Upper lobe of right lung (tissue), 1 donor: ENCODE data around the gene TUB. TPM values are rescaled to one million over a fixed set of nuclear protein-coding genes. Genes with fewer than 3 reads are reported as not detected.

Experiments used
- ATAC-seq: fragments of 200-7000 bp; cut with Tn5 transposase; one replicate; pipeline ENCODE4 v1.9.1; 2020; ENCODE audit warnings: mild to moderate bottlenecking, moderate library complexity
- DNase-seq: peaks from one replicate; pipeline ENCODE4 v3.0.0-alpha.2; 2020
- H3K27ac ChIP-seq: fragments of 200-600 bp; one replicate; pipeline ENCODE4 v1.8.0; 2022
- H3K27me3 ChIP-seq: fragments of 200-600 bp; one replicate; pipeline ENCODE4 v1.8.0; 2022; ENCODE audit warnings: mild to moderate bottlenecking
- H3K36me3 ChIP-seq: fragments of 200-600 bp; one replicate; pipeline ENCODE4 v1.8.0; 2022
- H3K4me1 ChIP-seq: fragments of 200-600 bp; one replicate; pipeline ENCODE4 v1.8.0; 2022
- H3K4me3 ChIP-seq: fragments of 200-600 bp; one replicate; pipeline ENCODE4 v1.8.0; 2022; ENCODE audit warnings: mild to moderate bottlenecking
- H3K9me3 ChIP-seq: fragments of 200-600 bp; one replicate; pipeline ENCODE4 v1.8.0; 2022
- intact Hi-C: fragments of 100-400 bp; cut with DNase I; formaldehyde crosslinking; loops from one replicate; pipeline ENCODE4 v1.11.0; 2022
- total RNA-seq: library from RNA; stranded (reverse); fragmentation: NEBNext Ultra II Directional; extraction: Animal tissue kit (Norgen Biotek cat#: 25700); gene quantifications from one replicate; pipeline ENCODE4 v1.2.1, GENCODE V29; 2021
- TF ChIP-seq, protein P1 (sequence below): fragments of 200-600 bp; IDR thresholded peaks from one replicate; pipeline ENCODE4 v1.8.0; 2022; ENCODE audit warnings: antibody characterized with exemption
- donor health status: DM: no; HTN: yes; CAD: no; lungs with severe emphysema.

The TUB gene
- total RNA-seq, 1 donor from 2014 or later: 3.6 TPM

DNA sequence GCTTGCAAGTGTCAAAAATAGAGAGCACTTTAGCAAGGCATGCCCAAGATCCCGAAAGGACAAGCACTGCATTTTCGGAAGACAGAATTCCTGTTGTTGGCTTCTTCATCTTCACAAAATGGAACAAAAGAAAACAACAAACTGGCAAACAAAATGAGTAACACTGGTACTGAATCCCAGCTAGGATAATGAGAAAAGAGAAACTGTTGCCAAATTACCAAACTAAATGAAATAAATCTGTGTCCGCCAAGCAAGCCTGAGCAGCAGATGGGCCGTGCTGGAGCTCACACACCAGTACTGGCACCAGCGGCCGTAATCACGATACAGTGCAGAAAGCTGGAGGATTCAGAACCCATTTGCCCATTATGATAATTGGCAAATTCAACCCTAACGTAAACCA is 30.6 kb downstream of the TUB start:
- Histone ChIP-seq H3K4me1 (peaks cover 3% of the 10 kb centered on the region), H3K27me3 (no peaks in the 10 kb centered on the region), H3K9me3 (no peaks in the 10 kb centered on the region), H3K27ac (no peak overlapping the region), H3K36me3 (no peaks in the 10 kb centered on the region), H3K4me3 (no peak overlapping the region)
- intact Hi-C loops: no loop called here
- TF ChIP-seq, protein P1, sequence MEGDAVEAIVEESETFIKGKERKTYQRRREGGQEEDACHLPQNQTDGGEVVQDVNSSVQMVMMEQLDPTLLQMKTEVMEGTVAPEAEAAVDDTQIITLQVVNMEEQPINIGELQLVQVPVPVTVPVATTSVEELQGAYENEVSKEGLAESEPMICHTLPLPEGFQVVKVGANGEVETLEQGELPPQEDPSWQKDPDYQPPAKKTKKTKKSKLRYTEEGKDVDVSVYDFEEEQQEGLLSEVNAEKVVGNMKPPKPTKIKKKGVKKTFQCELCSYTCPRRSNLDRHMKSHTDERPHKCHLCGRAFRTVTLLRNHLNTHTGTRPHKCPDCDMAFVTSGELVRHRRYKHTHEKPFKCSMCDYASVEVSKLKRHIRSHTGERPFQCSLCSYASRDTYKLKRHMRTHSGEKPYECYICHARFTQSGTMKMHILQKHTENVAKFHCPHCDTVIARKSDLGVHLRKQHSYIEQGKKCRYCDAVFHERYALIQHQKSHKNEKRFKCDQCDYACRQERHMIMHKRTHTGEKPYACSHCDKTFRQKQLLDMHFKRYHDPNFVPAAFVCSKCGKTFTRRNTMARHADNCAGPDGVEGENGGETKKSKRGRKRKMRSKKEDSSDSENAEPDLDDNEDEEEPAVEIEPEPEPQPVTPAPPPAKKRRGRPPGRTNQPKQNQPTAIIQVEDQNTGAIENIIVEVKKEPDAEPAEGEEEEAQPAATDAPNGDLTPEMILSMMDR: no peak
- ATAC-seq (no peak), DNase-seq (no peak)

DNA sequence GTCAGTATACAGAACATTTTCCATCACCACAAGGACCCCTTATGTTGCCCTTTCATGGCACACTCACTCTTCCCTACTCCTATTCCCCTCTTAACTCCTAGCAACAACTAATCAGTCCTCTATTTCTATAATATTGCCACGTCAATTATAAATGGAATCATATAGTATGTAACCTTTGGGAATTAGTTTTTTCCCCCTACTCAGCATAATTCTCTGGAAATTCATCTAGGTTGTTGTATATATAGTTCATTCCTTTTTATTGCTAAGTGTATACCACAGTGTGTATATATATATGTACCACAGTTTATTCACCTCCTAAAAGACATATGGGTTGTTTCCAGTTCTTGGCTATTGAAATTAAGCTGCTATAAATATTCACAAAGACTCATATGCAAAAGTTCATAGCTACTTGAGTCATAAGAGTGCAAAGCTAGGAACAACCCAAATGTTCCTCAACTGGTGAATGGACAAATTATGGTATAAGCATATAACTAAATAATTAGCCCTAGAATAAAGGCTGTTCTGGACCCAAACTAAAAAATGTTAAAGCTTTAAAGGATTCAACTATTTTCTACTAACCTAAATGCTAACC is 41.3 kb downstream of the TUB start:
- intact Hi-C loops: no loop called here
- TF ChIP-seq, protein P1: no peak
- Histone ChIP-seq H3K27me3 (no peaks in the 10 kb centered on the region), H3K4me1 (no peaks in the 10 kb centered on the region), H3K4me3 (no peak overlapping the region), H3K27ac (no peak overlapping the region), H3K36me3 (no peaks in the 10 kb centered on the region), H3K9me3 (no peaks in the 10 kb centered on the region)
- ATAC-seq (no peak), DNase-seq (no peak)

DNA sequence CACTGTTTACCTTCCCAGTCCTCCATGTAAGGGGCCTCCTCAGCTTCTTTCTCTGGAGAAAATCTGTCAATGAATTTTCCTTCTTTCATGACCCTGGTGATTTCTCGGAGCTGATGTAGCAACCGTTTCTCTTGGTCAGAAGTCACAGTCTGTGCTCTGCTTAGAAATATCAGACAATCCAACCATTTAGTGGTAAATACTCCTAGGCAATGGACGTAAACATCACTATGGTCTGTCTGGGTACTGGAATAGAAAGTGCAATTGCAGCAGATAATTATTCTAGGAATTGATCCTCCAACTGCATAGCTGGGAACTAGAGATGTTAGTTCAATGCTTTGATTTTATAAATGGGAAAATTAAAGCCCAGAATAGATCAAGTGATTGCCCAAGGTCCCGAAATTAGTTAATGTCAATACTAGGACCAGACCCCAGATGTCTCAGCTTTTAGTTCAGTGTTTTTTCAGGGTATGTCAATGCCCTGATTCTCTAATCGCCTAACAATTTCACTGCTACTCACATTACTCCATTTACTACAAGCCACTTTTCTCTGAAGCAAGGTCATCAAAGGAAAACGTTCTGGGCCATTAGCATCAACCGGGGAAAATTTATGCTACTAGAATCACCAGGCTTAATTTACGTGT is 45.8 kb downstream of the TUB start:
- intact Hi-C loops: no loop called here
- H3K27me3 ChIP-seq: no peaks in the 10 kb centered on the region
- ATAC-seq (no peak), DNase-seq (no peak)
- no peaks in the 10 kb centered on the region for H3K4me1 ChIP-seq
- no peak overlapping the region for H3K27ac ChIP-seq
- H3K36me3 ChIP-seq: no peaks in the 10 kb centered on the region
- H3K9me3 ChIP-seq: no peaks in the 10 kb centered on the region
- H3K4me3 ChIP-seq: no peak overlapping the region
- TF ChIP-seq, protein P1: no peak

DNA sequence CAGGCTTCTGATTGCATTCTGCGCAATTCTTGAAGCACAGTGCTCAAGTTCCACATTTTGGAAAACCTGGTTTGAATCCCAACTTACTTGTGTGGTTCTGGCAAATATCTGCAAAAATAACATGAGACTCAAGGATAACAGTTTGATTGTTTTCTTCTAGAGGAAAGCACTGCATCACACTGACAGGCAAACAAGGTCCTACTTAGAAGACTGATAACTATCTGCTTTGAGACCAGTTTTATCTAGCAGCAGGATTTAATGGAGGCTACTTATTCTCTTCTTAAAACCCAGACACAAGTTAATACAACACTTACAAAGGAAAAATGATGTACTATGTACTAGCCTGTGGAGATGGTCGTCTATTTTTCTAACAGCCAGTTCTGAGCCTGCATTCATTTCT is 46.4 kb downstream of the TUB start:
- Histone ChIP-seq H3K27me3 (no peaks in the 10 kb centered on the region), H3K27ac (no peak overlapping the region), H3K4me3 (no peak overlapping the region), H3K36me3 (no peaks in the 10 kb centered on the region), H3K4me1 (no peaks in the 10 kb centered on the region), H3K9me3 (no peaks in the 10 kb centered on the region)
- TF ChIP-seq, protein P1: no peak
- ATAC-seq: no peak
- intact Hi-C loops: no loop called here
- DNase-seq: no peak

DNA sequence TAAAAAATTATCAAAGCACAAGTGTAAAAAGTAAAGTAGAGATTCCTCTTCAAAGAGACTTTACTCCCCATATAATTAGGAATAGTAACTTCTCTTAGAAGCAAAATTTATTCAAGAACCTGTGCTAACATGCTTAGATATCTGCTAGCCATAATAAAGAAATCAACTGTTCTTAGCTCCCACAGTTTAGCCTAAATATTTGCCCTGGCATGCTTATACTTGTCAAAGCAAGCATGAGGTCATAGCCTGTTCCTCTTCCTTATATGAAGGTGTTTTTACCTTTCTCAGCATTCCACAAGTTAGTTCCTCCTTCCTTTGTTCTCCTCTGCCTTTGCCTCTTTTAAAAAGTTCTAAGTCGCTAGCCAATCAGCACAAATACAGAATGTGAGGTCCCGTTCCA is 57.5 kb downstream of the TUB start:
- Histone ChIP-seq H3K27me3 (no peaks in the 10 kb centered on the region), H3K4me1 (no peaks in the 10 kb centered on the region), H3K36me3 (no peaks in the 10 kb centered on the region), H3K27ac (no peak overlapping the region), H3K4me3 (no peak overlapping the region), H3K9me3 (no peaks in the 10 kb centered on the region)
- ATAC-seq (no peak), DNase-seq (no peak)
- intact Hi-C loops: no loop called here
- TF ChIP-seq, protein P1: no peak

GRCh38 chr11:8149726-8150125 is 68.7 kb downstream of the TUB start:
- Histone ChIP-seq H3K9me3 (no peaks in the 10 kb centered on the region), H3K4me1 (no peaks in the 10 kb centered on the region), H3K4me3 (no peak overlapping the region), H3K27ac (no peak overlapping the region), H3K36me3 (no peaks in the 10 kb centered on the region), H3K27me3 (no peaks in the 10 kb centered on the region)
- TF ChIP-seq, protein P1: no peak
- no peak for ATAC-seq
- intact Hi-C loops: no loop called here
- no peak for DNase-seq
